PFSK-1 (cell line): ENCODE measurements around the gene DNAH9.

Experiments
- POLR2AphosphoS5 ChIP-seq: IDR thresholded peaks from 2 replicates; pipeline ENCODE4 v1.6.1; 2012; ENCODE audit warnings: low read depth, mild to moderate bottlenecking, control low read depth, low read length, moderate library complexity
- REST ChIP-seq, 2 experiments: IDR thresholded peaks; 2 replicates each; pipeline versions ENCODE4 v1.6.1 to v1.8.0; 2011 to 2012; ENCODE audit warnings: low read depth in 2 of 2, low read length in 2 of 2, control low read depth in 1 of 2, inconsistent platforms in 1 of 2, mild to moderate bottlenecking in 1 of 2, moderate library complexity in 1 of 2; ENCODE audit not compliant: insufficient read depth in 1 of 2
- SIN3A ChIP-seq: IDR thresholded peaks from 2 replicates; pipeline ENCODE4 v1.6.1; 2012; ENCODE audit warnings: mild to moderate bottlenecking, low read length, moderate library complexity, borderline replicate concordance; ENCODE audit not compliant: insufficient read depth
- TAF1 ChIP-seq: IDR thresholded peaks from 2 replicates; pipeline ENCODE4 v1.6.1; 2012; ENCODE audit warnings: low read length, control low read depth, borderline replicate concordance; ENCODE audit not compliant: insufficient read depth

DNA sequence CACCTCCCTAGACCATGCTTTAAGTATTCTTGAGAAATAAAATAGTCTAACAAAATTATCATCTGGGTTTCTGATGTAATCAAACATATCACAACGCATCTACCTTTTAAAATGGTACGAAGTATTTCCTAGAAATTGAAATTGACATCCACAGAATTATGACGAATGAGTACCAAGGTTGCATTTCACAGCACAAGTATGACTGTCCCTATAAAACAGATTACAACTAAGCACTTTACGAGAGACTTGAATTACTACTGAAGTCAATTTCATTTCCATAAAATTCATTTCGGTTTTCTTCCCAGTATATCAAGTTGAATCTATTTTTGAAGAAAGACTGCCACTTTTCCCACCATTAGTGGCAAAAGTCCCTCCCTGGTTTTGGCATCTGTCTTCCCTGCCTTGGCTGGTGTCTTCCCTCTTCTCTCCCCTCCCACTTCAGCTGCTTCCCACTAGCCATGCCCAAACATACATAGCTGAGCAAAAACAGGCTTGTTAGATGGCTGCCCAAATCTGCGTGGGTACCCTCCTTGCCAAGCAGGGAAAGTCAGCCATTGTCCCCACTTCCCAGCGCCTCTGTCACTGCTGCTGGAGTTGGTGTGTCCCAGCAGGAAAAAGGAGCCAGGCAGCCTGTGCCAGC lies 29.2 kb downstream of the DNAH9 start:
- TF ChIP-seq POLR2AphosphoS5, result no peak
- TF ChIP-seq REST (IDR thresholded peaks at IDR 0.05; ENCODE audit: insufficient read depth in 1 of 2, low read depth in 2 of 2, low read length in 2 of 2), result no peak
- no peak for TF ChIP-seq TAF1
- TF ChIP-seq SIN3A, result no peak
